Loucy (cell line): ENCODE measurements around the gene RPL22.

Source experiments
- CTCF ChIP-seq: fragments of 200-600 bp; sonication (generic); conservative IDR thresholded peaks from 2 replicates; pipeline ENCODE4 v1.5.1; 2014; ENCODE audit warnings: mild to moderate bottlenecking, antibody characterized with exemption, low read length
- EZH2phosphoT487 ChIP-seq: fragments of 200-600 bp; IDR thresholded peaks from 2 replicates; pipeline ENCODE4 v1.6.1; 2018; ENCODE audit warnings: antibody characterized with exemption, mild to moderate bottlenecking, moderate library complexity, borderline replicate concordance

- no peak for TF ChIP-seq CTCF
- no peak for TF ChIP-seq EZH2phosphoT487
Measured at GRCh38 chr1:6148497-6149241, 50.7 kb downstream of the RPL22 start.
